Measurements from ENCODE around the gene TMC6.

- TF ChIP-seq CTCF (IDR thresholded peaks at IDR 0.05) (no peak), POLR2AphosphoS5 (IDR thresholded peaks at IDR 0.05) (no peak), EP300 (IDR thresholded peaks at IDR 0.05) (no peak)
Measured at GRCh38 chr17:78142119-78142861, 13.7 kb upstream of the TMC6 start.

Data from esophagus muscularis mucosa (tissue), 4 donors.